HepG2 (cell line): ENCODE results near the gene IQCK. TPM values are rescaled to one million over a fixed set of nuclear protein-coding genes. Genes with fewer than 3 reads are reported as not detected.

Source experiments
- ATAC-seq: fragments of 200-7000 bp; cut with Tn5 transposase; 3 replicates; pipeline ENCODE4 v1.9.1; 2020; ENCODE audit warnings: mild to moderate bottlenecking, moderate library complexity
- BruUV-seq: library from RNA; stranded (reverse); fragments of 400-500 nt; replicated peaks from 2 replicates; lab custom pipeline; 2021; lab: Mats Ljungman, UMichigan
- CTCF ChIA-PET: fragments of 300-600 bp; formaldehyde crosslinking; extraction: SDS; loops from one replicate; lab custom pipeline; 2021; ENCODE audit warnings: low total read pairs, inconsistent platforms, low intra/inter-chr PET ratio; lab: Yijun Ruan, JAX
- POLR2A ChIA-PET: fragments of 350-600 bp; sonication (Branson Sonifier 250); formaldehyde crosslinking; loops from one replicate; lab custom pipeline; 2020; ENCODE audit warnings: antibody characterized with exemption, inconsistent platforms; lab: Yijun Ruan, JAX
- DNase-seq: peaks from one replicate; pipeline ENCODE4 v3.0.0-alpha.2; 2015; ENCODE audit warnings: low spot score
- FAIRE-seq: peaks from 3 replicates; lab custom pipeline; 2011; peaks lifted over from hg19 to GRCh38; lab: Jason Lieb, UNC
- H2AFZ ChIP-seq: one replicate; pipeline ENCODE4 v1.6.1; 2011; ENCODE audit warnings: low read length, inconsistent platforms
- H3K27ac ChIP-seq: fragments of 300-600 bp; 3 replicates; pipeline ENCODE4 v1.8.0; 2011; ENCODE audit warnings: mixed run types, mild to moderate bottlenecking, mixed read lengths, low read length, inconsistent platforms; ENCODE audit not compliant: insufficient read depth; ENCODE audit errors: extremely low read length
- H3K27me3 ChIP-seq, 2 experiments: fragments of 200-600 bp in 1 of 2; 2 replicates in 1 of 2; 3 replicates in 1 of 2; pipeline versions ENCODE4 v1.6.0 to v1.8.0; 2011; ENCODE audit warnings: low read length in 2 of 2, mild to moderate bottlenecking in 2 of 2, moderate library complexity in 2 of 2, inconsistent platforms in 1 of 2; ENCODE audit not compliant: insufficient read depth in 2 of 2, control insufficient read depth in 1 of 2
- H3K36me3 ChIP-seq, 2 experiments: fragments of 200-600 bp in 1 of 2; replicated peaks in 1 of 2; 2 replicates in 1 of 2; 3 replicates in 1 of 2; pipeline versions ENCODE4 v1.5.1 to v1.8.0; 2011; ENCODE audit warnings: low read length in 2 of 2, inconsistent platforms in 1 of 2; ENCODE audit not compliant: insufficient read depth in 2 of 2, control insufficient read depth in 1 of 2
- H3K4me1 ChIP-seq: 2 replicates; pipeline ENCODE4 v1.5.1; 2012; ENCODE audit warnings: low read length, inconsistent platforms; ENCODE audit not compliant: insufficient read depth
- H3K4me2 ChIP-seq: 2 replicates; pipeline ENCODE4 v1.6.0; 2011; ENCODE audit warnings: low read depth, low read length, inconsistent platforms
- H3K4me3 ChIP-seq, 3 experiments: fragments of 200-600 bp in 1 of 3; sonication (generic), shearing (Covaris generic) in 1 of 3; replicated peaks in 1 of 3; 2 replicates each; pipeline ENCODE4 v1.5.1; 2011 to 2016; ENCODE audit warnings: low read length in 3 of 3, inconsistent platforms in 2 of 3, low read depth in 2 of 3, mild to moderate bottlenecking in 2 of 3, control low read depth in 1 of 3, mixed read lengths in 1 of 3; ENCODE audit not compliant: insufficient read depth in 1 of 3
- H3K79me2 ChIP-seq: one replicate; pipeline ENCODE4 v1.6.1; 2011; ENCODE audit warnings: low read length, inconsistent platforms; ENCODE audit not compliant: insufficient read depth
- H3K9ac ChIP-seq: 2 replicates; pipeline ENCODE4 v1.6.0; 2011; ENCODE audit warnings: mild to moderate bottlenecking, low read depth, low read length, inconsistent platforms; ENCODE audit not compliant: insufficient read depth
- H3K9me3 ChIP-seq: 2 replicates; pipeline ENCODE4 v1.5.1; 2012; ENCODE audit warnings: mild to moderate bottlenecking, low read length
- H4K20me1 ChIP-seq: 2 replicates; pipeline ENCODE4 v1.6.0; 2011; ENCODE audit warnings: inconsistent platforms, mild to moderate bottlenecking, low read length, moderate library complexity; ENCODE audit not compliant: insufficient read depth
- ATF2 ChIP-seq: sonication (generic); formaldehyde crosslinking; IDR thresholded peaks from 2 replicates; pipeline ENCODE4 v1.4.0; 2020; ENCODE audit warnings: missing genetic modification reagents
- BORCS8-MEF2B ChIP-seq: sonication (generic); formaldehyde crosslinking; IDR thresholded peaks from 2 replicates; pipeline ENCODE4 v1.8.0; 2022; ENCODE audit warnings: mild to moderate bottlenecking, missing genetic modification reagents
- IKZF1 ChIP-seq: fragments of 450-650 bp; IDR thresholded peaks from 2 replicates; pipeline ENCODE4 v1.7.1; 2016
- IRF1 ChIP-seq: sonication (generic); formaldehyde crosslinking; IDR thresholded peaks from 2 replicates; pipeline ENCODE4 v1.4.0; 2020; ENCODE audit warnings: low read depth, mild to moderate bottlenecking, missing genetic modification reagents
- JUNB ChIP-seq: sonication (generic); formaldehyde crosslinking; IDR thresholded peaks from 2 replicates; pipeline ENCODE4 v1.8.0; 2022; ENCODE audit warnings: missing genetic modification reagents, mild to moderate bottlenecking, borderline replicate concordance
- MED1 ChIP-seq: sonication (generic); formaldehyde crosslinking; IDR thresholded peaks from 2 replicates; pipeline ENCODE4 v1.4.0; 2020; ENCODE audit warnings: missing genetic modification reagents
- NR0B2 ChIP-seq: sonication (generic); formaldehyde crosslinking; IDR thresholded peaks from 2 replicates; pipeline ENCODE4 v1.4.0; 2020; ENCODE audit warnings: mild to moderate bottlenecking, missing genetic modification reagents
- PLRG1 ChIP-seq: fragments of 450-650 bp; conservative IDR thresholded peaks from 2 replicates; pipeline ENCODE4 v1.6.1; 2016
- SATB2 ChIP-seq: sonication (generic); formaldehyde crosslinking; IDR thresholded peaks from 2 replicates; pipeline ENCODE4 v1.5.0; 2020; ENCODE audit warnings: missing genetic modification reagents
- SETDB1 ChIP-seq: sonication (generic); formaldehyde crosslinking; IDR thresholded peaks from 2 replicates; pipeline ENCODE4 v1.5.1; 2020; ENCODE audit warnings: missing genetic modification reagents, mild to moderate bottlenecking, borderline replicate concordance
- SP4 ChIP-seq: sonication (generic); formaldehyde crosslinking; IDR thresholded peaks from 2 replicates; pipeline ENCODE4 v1.8.1; 2023; ENCODE audit warnings: mild to moderate bottlenecking, missing genetic modification reagents
- TARDBP ChIP-seq: sonication (generic); formaldehyde crosslinking; IDR thresholded peaks from 2 replicates; pipeline ENCODE4 v1.8.0; 2022; ENCODE audit warnings: mild to moderate bottlenecking, missing genetic modification reagents
- ZBTB38 ChIP-seq: sonication (generic); formaldehyde crosslinking; IDR thresholded peaks from 2 replicates; pipeline ENCODE4 v1.5.1; 2020; ENCODE audit warnings: mild to moderate bottlenecking, missing genetic modification reagents
- ZHX1 ChIP-seq: sonication (generic); formaldehyde crosslinking; IDR thresholded peaks from 2 replicates; pipeline ENCODE4 v1.8.1; 2022; ENCODE audit warnings: low read depth, mild to moderate bottlenecking, missing genetic modification reagents
- ZNF143 ChIP-seq: sonication (generic); formaldehyde crosslinking; IDR thresholded peaks from 2 replicates; pipeline ENCODE4 v1.4.0; 2020; ENCODE audit warnings: missing genetic modification reagents
- ZNF383 ChIP-seq: sonication (generic); formaldehyde crosslinking; IDR thresholded peaks from 2 replicates; pipeline ENCODE4 v1.4.0; 2020; ENCODE audit warnings: missing genetic modification reagents, mild to moderate bottlenecking, borderline replicate concordance
- ZNF674 ChIP-seq: sonication (generic); formaldehyde crosslinking; IDR thresholded peaks from 2 replicates; pipeline ENCODE4 v1.5.0; 2020; ENCODE audit warnings: low read depth, mild to moderate bottlenecking, missing genetic modification reagents
- WGBS: methylation state at CpG from one replicate; pipeline ENCODE4 v1.1.6; 2017; ENCODE audit warnings: low lambda C conversion rate; 5-methylcytosine and 5-hydroxymethylcytosine counted together
- in situ Hi-C: cut with HindIII; loops from 2 replicates; pipeline ENCODE4 v1.10.0; 2017; ENCODE audit warnings: low pct_unique_long_range_greater_than_20kb; ENCODE audit not compliant: extremely low pct_ligation_motif_present
- intact Hi-C: fragments of 100-400 bp; cut with micrococcal nuclease; formaldehyde crosslinking; loops from one replicate; pipeline ENCODE4 v1.10.0; 2022; ENCODE audit not compliant: unreplicated experiment
- polyA plus RNA-seq, 8 experiments: library from polyadenylated mRNA; depleted of rRNA in 3 of 8; stranded (reverse) in 7 of 8; unstranded in 1 of 8; fragments of >200 nt; fragmentation: Illumina TruSeq in 4 of 8; extraction: Trizol in 4 of 8; gene quantifications; 2 replicates each; pipeline versions ENCODE4 v1.2.1 to v1.2.3, GENCODE V29; 2011 to 2016; ENCODE audit warnings: low read depth in 4 of 8, missing spikeins in 1 of 8, mixed read lengths in 1 of 8; ENCODE audit not compliant: insufficient read depth in 1 of 8
- total RNA-seq, 5 experiments: library from RNA; depleted of rRNA; stranded (reverse); fragments of >200 nt; fragmentation: Illumina TruSeq; extraction: Trizol; gene quantifications; 2 replicates each; pipeline ENCODE4 v1.2.3, GENCODE V29; 2016; ENCODE audit warnings: low read depth in 1 of 5

IQCK gene
- total and polyA plus RNA-seq, 2 of the 13 experiments (the other 11 are each of a cell fraction or from before 2014, with no cell fraction given), result 5.1 to 7.3 TPM

- 95% methylated on average over 1 of the region's 1 CpG for WGBS
- in situ Hi-C loops (no loop called here), intact Hi-C loops (no loop called here)
- Histone ChIP-seq H3K4me2 (no peak overlapping the region), H3K36me3 (no peaks in the 10 kb centered on the region), H3K27me3 (no peaks in the 10 kb centered on the region), H2AFZ (no peak overlapping the region), H4K20me1 (no peaks in the 10 kb centered on the region), H3K9ac (no peak overlapping the region), H3K4me3 (no peak overlapping the region), H3K27ac (no peak overlapping the region), H3K4me1 (peaks cover 41% of the 10 kb centered on the region), H3K79me2 (no peaks in the 10 kb centered on the region), H3K9me3 (no peaks in the 10 kb centered on the region)
- no peak for DNase-seq
- ATAC-seq, result no peak
- no TSS peak for BruUV-seq
- TF ChIP-seq SETDB1, result no peak
- no peak for TF ChIP-seq NR0B2 (CRISPR knock-in tag)
- TF ChIP-seq TARDBP (CRISPR knock-in tag), result no peak
- no peak for TF ChIP-seq ZHX1 (CRISPR knock-in tag)
- no peak for TF ChIP-seq ATF2 (CRISPR knock-in tag)
- no peak for TF ChIP-seq MED1 (CRISPR knock-in tag)
- TF ChIP-seq IKZF1, result no peak
- TF ChIP-seq ZBTB38, result no peak
- no peak for TF ChIP-seq IRF1 (CRISPR knock-in tag)
- TF ChIP-seq ZNF674 (CRISPR knock-in tag), result no peak
- no peak for TF ChIP-seq SATB2
- no peak for TF ChIP-seq PLRG1
- TF ChIP-seq ZNF383, result no peak
- TF ChIP-seq JUNB, result no peak
- TF ChIP-seq ZNF143 (CRISPR knock-in tag), result no peak
- no peak for TF ChIP-seq BORCS8-MEF2B
- no peak for TF ChIP-seq SP4 (CRISPR knock-in tag)
- ChIA-PET CTCF (no interaction called here), POLR2A (no interaction called here)
- no peak for FAIRE-seq
These were observed 23.3 kb downstream of the IQCK start for GRCh38 chr16:19741354-19741753.
